Bronchial epithelial cell (primary cell): Measurements from ENCODE around the gene C2orf72. TPM values are rescaled to one million over a fixed set of nuclear protein-coding genes. Genes with fewer than 3 reads are reported as not detected.

Source experiments
- DNase-seq: peaks from one replicate; pipeline ENCODE4 v3.0.0-alpha.2; 2010; ENCODE audit warnings: low read depth
- FAIRE-seq: peaks from 2 replicates; lab custom pipeline; 2011; peaks lifted over from hg19 to GRCh38; lab: Jason Lieb, UNC
- H3K27me3 ChIP-seq: 2 replicates; pipeline ENCODE4 v1.5.1; 2011; ENCODE audit warnings: low read length; ENCODE audit not compliant: control insufficient read depth, insufficient read depth
- H3K36me3 ChIP-seq: 2 replicates; pipeline ENCODE4 v1.5.1; 2011; ENCODE audit warnings: low read length; ENCODE audit not compliant: control insufficient read depth, insufficient read depth
- H3K4me3 ChIP-seq: 2 replicates; pipeline ENCODE4 v1.5.1; 2011; ENCODE audit warnings: mild to moderate bottlenecking, low read depth, low read length, control low read depth
- total RNA-seq: library from RNA; depleted of rRNA; stranded (reverse); fragments of >200 nt; gene quantifications from 2 replicates; pipeline ENCODE4 v1.2.1, GENCODE V29; 2014
- TF ChIP-seq, protein P1 (sequence below): IDR thresholded peaks from 2 replicates; pipeline ENCODE4 v1.5.1; 2011; ENCODE audit warnings: mild to moderate bottlenecking, moderate library complexity, low read length, control low read depth, inconsistent platforms; ENCODE audit not compliant: insufficient read depth, severe bottlenecking

The C2orf72 gene
- total RNA-seq, 1 donor from 2014 or later = not detected

DNA sequence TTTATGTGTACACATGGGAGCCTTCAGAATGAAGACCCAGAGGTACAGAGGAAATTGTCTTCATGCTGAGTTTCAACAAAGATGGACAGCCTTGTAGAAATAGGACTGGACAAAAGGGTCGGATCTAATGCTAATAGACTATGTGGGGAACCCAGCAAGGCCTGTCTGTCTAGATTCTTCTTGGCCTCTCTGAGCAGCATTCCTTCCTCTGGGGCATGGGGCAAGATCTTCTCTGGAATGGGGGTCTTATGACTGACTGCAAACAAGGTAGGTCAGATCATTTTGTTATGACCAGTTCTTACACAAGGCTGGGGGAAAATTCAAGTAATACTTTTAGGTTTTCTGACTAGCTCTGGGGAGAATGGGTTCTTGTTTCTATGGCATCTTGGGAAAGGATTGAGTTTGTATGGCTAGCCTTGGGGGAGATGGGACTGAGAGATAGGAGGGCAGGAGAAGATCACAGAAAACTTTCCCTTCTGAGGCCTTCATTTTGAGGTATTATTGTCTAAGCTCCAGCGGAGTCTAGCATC lies 27.1 kb upstream of the C2orf72 start:
- TF ChIP-seq, protein P1, sequence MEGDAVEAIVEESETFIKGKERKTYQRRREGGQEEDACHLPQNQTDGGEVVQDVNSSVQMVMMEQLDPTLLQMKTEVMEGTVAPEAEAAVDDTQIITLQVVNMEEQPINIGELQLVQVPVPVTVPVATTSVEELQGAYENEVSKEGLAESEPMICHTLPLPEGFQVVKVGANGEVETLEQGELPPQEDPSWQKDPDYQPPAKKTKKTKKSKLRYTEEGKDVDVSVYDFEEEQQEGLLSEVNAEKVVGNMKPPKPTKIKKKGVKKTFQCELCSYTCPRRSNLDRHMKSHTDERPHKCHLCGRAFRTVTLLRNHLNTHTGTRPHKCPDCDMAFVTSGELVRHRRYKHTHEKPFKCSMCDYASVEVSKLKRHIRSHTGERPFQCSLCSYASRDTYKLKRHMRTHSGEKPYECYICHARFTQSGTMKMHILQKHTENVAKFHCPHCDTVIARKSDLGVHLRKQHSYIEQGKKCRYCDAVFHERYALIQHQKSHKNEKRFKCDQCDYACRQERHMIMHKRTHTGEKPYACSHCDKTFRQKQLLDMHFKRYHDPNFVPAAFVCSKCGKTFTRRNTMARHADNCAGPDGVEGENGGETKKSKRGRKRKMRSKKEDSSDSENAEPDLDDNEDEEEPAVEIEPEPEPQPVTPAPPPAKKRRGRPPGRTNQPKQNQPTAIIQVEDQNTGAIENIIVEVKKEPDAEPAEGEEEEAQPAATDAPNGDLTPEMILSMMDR = no peak
- DNase-seq (no peak), FAIRE-seq (no peak)
- H3K4me3 ChIP-seq = no peak overlapping the region
- H3K27me3 ChIP-seq = peaks cover 5% of the 10 kb centered on the region
- H3K36me3 ChIP-seq = no peaks in the 10 kb centered on the region

- DNase-seq = no peak
- FAIRE-seq = no peak
- Histone ChIP-seq H3K36me3 (no peaks in the 10 kb centered on the region), H3K27me3 (peaks cover 5% of the 10 kb centered on the region), H3K4me3 (no peak overlapping the region)
- TF ChIP-seq, protein P1 = no peak
Observed at GRCh38 chr2:231011526-231011925, 25.8 kb upstream of the C2orf72 start.

DNA sequence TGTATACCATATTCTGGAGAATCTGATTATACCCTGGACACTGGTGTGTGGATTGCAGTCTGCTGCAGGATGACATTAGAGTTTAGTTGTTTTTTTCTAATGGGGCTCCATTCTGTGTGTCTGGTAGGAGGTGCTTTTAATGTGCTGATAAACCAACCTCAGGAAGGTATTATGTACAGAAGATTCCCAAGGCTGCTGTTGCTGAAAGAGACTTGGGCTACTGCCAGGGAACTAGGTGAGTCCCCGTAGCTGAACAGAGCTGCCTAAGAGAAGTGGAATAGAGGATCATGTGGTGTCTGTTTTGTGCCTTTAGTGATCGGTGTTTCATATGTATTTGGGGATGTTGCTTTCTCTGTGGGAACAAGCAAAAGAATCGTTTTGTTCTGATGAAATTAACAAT lies 24.9 kb upstream of the C2orf72 start:
- FAIRE-seq = no peak
- Histone ChIP-seq H3K4me3 (no peak overlapping the region), H3K36me3 (no peaks in the 10 kb centered on the region), H3K27me3 (peaks cover 5% of the 10 kb centered on the region)
- TF ChIP-seq, protein P1 = no peak
- DNase-seq = no peak

DNA sequence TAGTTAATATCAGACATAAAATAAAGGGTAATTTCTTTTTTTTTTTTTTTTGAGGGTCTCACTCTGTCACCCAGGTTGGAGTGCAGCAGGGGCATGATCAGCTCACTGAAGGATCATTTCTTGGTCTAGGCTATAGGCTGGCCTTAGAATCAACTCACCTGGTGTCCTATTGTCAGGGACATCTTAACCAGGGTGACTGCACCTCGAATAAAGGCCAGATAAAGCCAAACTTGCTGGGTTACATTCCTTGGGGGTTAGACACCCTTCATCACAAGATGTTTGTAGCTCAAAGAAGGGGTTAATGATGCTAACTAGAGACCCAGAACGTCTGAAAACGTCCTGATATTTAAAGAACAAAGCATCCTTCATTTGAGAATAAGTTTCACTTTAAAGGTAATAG lies 23.5 kb upstream of the C2orf72 start:
- H3K36me3 ChIP-seq = no peaks in the 10 kb centered on the region
- H3K4me3 ChIP-seq = no peak overlapping the region
- H3K27me3 ChIP-seq = peaks cover 3% of the 10 kb centered on the region
- TF ChIP-seq, protein P1 = no peak
- FAIRE-seq = no peak
- peak; percentile 30 for DNase-seq

GRCh38 chr2:231015478-231015877 lies 21.8 kb upstream of the C2orf72 start:
- H3K27me3 ChIP-seq = peaks cover 3% of the 10 kb centered on the region
- DNase-seq = no peak
- no peak overlapping the region for H3K4me3 ChIP-seq
- H3K36me3 ChIP-seq = no peaks in the 10 kb centered on the region
- TF ChIP-seq, protein P1 = no peak
- no peak for FAIRE-seq

DNA sequence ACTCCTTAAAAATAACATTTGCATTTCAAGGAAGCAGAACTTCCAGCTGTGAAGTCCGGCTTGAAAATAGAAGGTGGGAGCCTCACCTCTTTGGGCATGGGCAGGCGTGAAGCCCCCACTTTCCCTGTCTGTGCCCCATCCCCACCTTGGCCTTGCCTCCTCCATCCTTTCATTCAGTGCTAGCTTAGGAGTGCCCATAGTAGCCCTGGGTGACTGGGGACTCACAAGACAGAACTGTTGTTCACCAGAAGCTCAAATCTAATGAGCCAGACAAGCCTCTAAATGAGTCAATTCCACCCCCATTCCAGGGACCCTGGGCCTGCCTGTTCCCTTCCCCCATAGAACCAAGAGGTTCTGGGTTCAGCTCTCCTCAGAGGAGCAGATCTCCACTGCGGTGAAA lies 21.4 kb upstream of the C2orf72 start:
- Histone ChIP-seq H3K27me3 (peaks cover 3% of the 10 kb centered on the region), H3K4me3 (no peak overlapping the region), H3K36me3 (no peaks in the 10 kb centered on the region)
- FAIRE-seq = no peak
- TF ChIP-seq, protein P1 = no peak
- DNase-seq = no peak
